Nephron (organoid): ENCODE results near the gene ATRNL1.
A peak's percentile ranks its signal among the peaks of the same experiment; 100 is the strongest.

Source experiments
- H3K27ac Mint-ChIP-seq, 3 experiments: 2 replicates each; pipeline ENCODE4 v1.8.0; 2020; ENCODE audit warnings: mixed read lengths in 3 of 3, mild to moderate bottlenecking in 2 of 3, moderate library complexity in 1 of 3
- H3K27me3 Mint-ChIP-seq: 2 replicates; pipeline ENCODE4 v1.8.0; 2021; ENCODE audit warnings: low read depth, mild to moderate bottlenecking, moderate library complexity, mixed read lengths
- H3K36me3 Mint-ChIP-seq: 2 replicates; pipeline ENCODE4 v1.8.0; 2020; ENCODE audit warnings: low read depth, mixed read lengths
- H3K4me1 Mint-ChIP-seq: 2 replicates; pipeline ENCODE4 v1.8.0; 2020; ENCODE audit warnings: mixed read lengths
- H3K4me3 Mint-ChIP-seq, 3 experiments: 2 replicates each; pipeline ENCODE4 v1.8.0; 2020; ENCODE audit warnings: mild to moderate bottlenecking in 3 of 3, mixed read lengths in 3 of 3, moderate library complexity in 2 of 3
- H3K9me3 Mint-ChIP-seq: 2 replicates; pipeline ENCODE4 v1.8.0; 2020; ENCODE audit warnings: mixed read lengths
- TF ChIP-seq, protein P1 (sequence below), 3 experiments: fragments of 200-600 bp; sonication (generic); IDR thresholded peaks; one replicate each; pipeline ENCODE4 v1.5.0; 2021; ENCODE audit warnings: antibody characterized with exemption in 3 of 3; ENCODE audit not compliant: unreplicated experiment in 3 of 3

The ATRNL1 gene

DNA sequence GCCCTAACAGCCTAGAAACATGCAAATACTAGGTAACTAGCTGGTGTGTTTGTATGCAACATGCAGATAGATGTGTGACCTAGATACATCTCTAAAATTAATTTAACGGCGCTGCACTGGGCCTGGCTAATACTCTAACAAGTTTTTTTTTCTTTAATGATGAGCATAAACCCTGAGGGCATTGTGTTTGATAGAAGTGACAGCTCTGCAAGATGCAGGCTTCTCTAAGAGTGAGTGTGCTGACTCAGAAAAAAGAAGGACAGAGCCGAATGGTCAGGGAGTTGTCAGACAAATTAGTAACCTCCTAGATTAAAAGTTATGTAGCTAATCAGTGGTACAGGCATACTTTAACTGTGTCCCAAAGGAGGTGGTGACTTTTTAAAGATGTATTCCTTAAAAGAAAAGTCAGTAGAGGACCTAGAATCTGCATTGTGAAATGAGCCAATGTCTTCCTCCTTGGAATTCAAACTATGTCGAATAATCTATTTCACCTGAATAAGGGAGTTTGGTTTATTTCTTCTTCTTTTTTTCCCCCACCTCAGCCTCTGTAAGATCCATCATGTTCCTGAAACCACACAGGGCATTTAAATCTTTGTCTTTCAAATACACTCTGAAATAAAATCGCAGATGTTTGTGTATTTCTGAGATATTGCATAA is 864.7 kb downstream of the ATRNL1 start:
- Mint-ChIP-seq H3K36me3 (no peaks in the 10 kb centered on the region), H3K9me3 (no peaks in the 10 kb centered on the region), H3K4me3 (no peak overlapping the region), H3K27ac (no peak overlapping the region), H3K27me3 (peaks cover 4% of the 10 kb centered on the region), H3K4me1 (peaks cover 5% of the 10 kb centered on the region)
- TF ChIP-seq, protein P1, sequence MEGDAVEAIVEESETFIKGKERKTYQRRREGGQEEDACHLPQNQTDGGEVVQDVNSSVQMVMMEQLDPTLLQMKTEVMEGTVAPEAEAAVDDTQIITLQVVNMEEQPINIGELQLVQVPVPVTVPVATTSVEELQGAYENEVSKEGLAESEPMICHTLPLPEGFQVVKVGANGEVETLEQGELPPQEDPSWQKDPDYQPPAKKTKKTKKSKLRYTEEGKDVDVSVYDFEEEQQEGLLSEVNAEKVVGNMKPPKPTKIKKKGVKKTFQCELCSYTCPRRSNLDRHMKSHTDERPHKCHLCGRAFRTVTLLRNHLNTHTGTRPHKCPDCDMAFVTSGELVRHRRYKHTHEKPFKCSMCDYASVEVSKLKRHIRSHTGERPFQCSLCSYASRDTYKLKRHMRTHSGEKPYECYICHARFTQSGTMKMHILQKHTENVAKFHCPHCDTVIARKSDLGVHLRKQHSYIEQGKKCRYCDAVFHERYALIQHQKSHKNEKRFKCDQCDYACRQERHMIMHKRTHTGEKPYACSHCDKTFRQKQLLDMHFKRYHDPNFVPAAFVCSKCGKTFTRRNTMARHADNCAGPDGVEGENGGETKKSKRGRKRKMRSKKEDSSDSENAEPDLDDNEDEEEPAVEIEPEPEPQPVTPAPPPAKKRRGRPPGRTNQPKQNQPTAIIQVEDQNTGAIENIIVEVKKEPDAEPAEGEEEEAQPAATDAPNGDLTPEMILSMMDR (IDR thresholded peaks at IDR 0.05; ENCODE audit: unreplicated experiment in 3 of 3), result no peak

DNA sequence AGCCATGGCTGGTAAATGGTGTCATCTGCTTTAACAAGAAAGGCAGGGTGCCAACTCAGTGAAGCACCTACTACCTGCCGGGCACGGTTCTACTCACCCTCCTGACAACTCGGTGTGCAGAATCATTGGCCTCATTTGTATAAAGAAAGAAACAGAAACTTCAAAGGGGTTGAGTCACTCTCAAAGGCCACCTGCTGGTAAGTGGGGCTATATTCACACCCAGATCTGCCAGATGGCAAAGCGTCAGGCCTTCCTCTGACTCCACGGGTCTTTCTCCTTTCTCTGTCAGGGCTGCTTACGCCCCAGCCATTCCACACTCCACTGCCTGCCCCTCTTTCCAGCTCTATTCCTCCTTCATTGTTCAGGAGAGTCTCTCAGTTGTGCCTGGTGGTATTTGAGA is 870.7 kb downstream of the ATRNL1 start:
- TF ChIP-seq, protein P1 (IDR thresholded peaks at IDR 0.05; ENCODE audit: unreplicated experiment in 3 of 3), result peak in 1 of 3 experiments; percentile 29
- H3K36me3 Mint-ChIP-seq, result no peaks in the 10 kb centered on the region
- H3K4me1 Mint-ChIP-seq, result peaks cover 4% of the 10 kb centered on the region
- no peaks in the 10 kb centered on the region for H3K9me3 Mint-ChIP-seq
- no peak overlapping the region for H3K4me3 Mint-ChIP-seq
- H3K27ac Mint-ChIP-seq, result no peak overlapping the region
- peaks cover 8% of the 10 kb centered on the region for H3K27me3 Mint-ChIP-seq

DNA sequence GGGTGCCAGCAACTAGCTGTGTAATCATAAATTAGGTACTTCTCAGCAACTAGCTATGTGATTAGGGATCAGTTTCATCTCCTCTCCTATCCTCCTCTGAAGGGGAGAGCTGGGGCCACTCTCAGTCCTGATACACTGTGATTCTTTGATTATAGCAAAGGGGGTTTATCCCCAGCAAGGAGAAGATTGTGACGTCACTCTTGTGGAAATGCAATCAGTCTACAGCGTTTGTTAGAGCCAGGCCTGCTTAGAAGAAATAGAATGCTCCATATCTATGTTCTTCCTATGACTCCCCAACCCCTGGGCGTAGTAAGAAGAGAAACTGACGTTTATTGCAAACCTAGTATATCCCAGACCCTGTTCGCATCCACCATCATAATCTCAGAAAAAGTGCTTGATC is 871.7 kb downstream of the ATRNL1 start:
- Mint-ChIP-seq H3K27ac (no peak overlapping the region), H3K27me3 (peaks cover 8% of the 10 kb centered on the region), H3K36me3 (no peaks in the 10 kb centered on the region), H3K4me1 (peaks cover 4% of the 10 kb centered on the region), H3K4me3 (no peak overlapping the region), H3K9me3 (no peaks in the 10 kb centered on the region)
- TF ChIP-seq, protein P1 (IDR thresholded peaks at IDR 0.05; ENCODE audit: unreplicated experiment in 3 of 3), result no peak

DNA sequence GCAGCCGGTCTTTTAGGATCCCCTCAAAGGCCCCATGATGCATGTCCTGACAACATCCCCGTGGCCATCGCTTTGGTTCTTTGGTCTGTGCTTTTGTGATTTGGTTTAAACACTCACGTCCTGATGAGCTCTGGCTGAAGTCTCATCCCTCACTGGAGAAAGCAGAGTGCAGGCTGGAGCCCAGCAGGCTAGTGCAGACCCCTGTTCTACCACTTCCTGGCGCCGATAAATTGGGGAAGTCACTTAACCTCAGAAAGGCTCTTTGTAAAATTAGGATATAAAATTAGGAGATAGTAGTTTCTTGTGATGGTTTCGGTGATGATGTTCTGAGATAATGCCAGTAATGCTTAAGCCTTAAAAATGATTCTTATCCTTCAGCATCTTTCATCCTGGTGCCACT is 872.2 kb downstream of the ATRNL1 start:
- Mint-ChIP-seq H3K4me1 (peaks cover 4% of the 10 kb centered on the region), H3K27me3 (peaks cover 8% of the 10 kb centered on the region), H3K4me3 (no peak overlapping the region), H3K36me3 (no peaks in the 10 kb centered on the region), H3K9me3 (no peaks in the 10 kb centered on the region), H3K27ac (no peak overlapping the region)
- TF ChIP-seq, protein P1 (IDR thresholded peaks at IDR 0.05; ENCODE audit: unreplicated experiment in 3 of 3), result no peak

DNA sequence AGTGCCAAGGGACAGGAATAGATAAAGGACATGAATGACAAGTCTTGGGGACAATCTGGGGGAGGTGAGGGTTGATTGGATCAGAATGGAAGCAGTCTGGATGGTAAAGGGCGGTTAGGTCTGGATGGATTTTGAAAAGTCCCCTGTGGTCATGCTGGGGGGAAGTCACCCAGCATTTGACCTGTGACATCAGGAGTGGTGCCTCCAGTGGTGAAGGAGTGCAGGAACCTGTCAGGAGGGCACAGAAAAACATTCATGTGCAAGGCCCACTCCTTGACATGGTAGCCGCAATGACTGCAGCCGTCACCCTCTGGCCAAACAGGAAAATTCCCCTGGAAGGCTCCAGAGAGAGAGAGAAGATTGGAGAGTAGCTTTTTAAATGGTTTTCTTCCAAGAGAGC is 875.1 kb downstream of the ATRNL1 start:
- Mint-ChIP-seq H3K36me3 (no peaks in the 10 kb centered on the region), H3K4me3 (no peak overlapping the region), H3K27me3 (peaks cover 12% of the 10 kb centered on the region), H3K9me3 (no peaks in the 10 kb centered on the region), H3K27ac (no peak overlapping the region), H3K4me1 (peaks cover 4% of the 10 kb centered on the region)
- TF ChIP-seq, protein P1 (IDR thresholded peaks at IDR 0.05; ENCODE audit: unreplicated experiment in 3 of 3), result no peak

DNA sequence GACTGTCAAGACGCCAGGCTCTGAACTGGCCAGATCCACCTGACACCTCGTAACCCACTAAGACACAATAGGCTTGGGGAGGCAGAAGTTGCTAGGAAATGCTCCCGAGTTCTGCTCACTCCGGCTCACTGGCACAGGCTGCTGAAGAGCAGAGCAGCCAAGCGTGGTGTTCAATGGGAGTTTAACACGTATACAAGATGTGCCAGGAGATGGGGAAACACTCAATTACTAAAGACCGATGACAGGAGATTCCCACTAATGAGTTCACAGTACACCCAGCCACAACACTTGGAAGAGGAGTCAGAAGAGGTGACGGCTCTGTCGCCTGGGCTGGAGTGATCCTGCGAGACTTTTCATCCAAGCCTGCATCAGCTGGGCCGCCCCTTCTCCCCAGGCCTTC is 876.4 kb downstream of the ATRNL1 start:
- H3K4me3 Mint-ChIP-seq, result no peak overlapping the region
- H3K27me3 Mint-ChIP-seq, result peaks cover 17% of the 10 kb centered on the region
- no peaks in the 10 kb centered on the region for H3K36me3 Mint-ChIP-seq
- peaks cover 3% of the 10 kb centered on the region for H3K9me3 Mint-ChIP-seq
- TF ChIP-seq, protein P1 (IDR thresholded peaks at IDR 0.05; ENCODE audit: unreplicated experiment in 3 of 3), result no peak
- no peak overlapping the region for H3K27ac Mint-ChIP-seq
- H3K4me1 Mint-ChIP-seq, result peaks cover 6% of the 10 kb centered on the region
